HG03159 (cell line): ENCODE results near the gene GPR160.

Experiments used
- ATAC-seq: cut with Tn5 transposase; IDR thresholded peaks from one replicate; pipeline ENCODE4 v1.9.1; 2021; ENCODE audit warnings: mild to moderate bottlenecking, moderate library complexity; ENCODE audit not compliant: unreplicated experiment

GPR160 gene

DNA sequence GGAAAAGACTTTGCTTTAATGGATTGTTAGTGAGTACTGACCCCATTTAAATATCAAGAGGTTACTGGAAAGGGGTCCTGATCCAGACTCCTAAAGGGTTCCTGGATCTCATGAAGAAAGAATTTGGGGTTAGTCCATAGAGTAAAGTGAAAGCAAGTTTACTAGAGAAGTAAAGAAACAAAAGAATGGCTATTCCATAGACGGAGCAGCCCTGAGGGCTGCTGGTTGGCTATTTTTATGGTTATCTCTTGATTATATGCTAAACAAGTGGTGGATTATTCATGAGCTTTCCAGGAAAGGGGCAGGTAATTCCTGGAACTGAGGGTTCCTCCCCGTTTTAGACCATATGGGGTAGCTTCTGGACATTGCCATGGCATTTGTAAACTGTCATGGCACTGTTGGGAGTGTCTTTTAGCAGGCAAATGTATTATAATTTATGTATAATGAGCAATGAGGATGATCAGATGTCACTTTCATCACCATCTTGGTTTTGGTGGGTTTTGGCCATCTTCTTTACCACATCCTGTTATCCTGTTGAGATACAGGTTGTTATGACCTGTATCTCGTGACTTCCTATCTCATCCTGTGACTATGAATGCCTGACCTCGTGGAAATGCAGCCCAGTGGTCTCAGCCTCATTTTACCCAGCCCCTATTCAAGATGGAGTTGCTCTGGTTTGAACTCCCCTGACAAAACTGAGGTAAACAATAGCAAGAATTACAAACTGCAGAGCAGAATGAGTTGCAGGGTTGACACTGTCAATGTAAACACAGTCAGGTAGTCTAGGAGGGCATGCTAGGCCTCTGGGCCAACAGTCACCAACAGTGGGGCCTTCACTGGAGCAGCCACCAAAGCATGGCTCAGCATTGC, 10.3 kb upstream of the GPR160 start:
- ATAC-seq = no peak

DNA sequence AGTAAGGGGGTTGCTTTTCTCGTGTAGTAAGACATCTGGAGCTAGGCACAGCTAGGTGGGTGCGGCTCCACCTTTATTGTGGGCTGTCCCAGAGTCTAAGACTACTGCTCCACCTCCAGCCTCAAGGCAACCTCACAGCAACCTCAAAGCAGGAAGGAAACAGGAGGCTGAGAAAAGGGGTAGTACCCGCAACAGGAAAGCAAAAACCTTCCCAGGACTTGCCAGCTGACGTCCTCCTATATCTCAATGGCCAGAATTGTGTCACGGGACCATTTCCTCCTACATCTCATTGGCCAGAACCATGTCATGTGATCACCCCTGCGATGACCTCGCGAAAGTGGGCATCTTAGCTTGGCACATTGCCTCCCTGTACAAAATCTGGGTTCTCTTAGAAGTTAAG, 4.3 kb upstream of the GPR160 start:
- ATAC-seq = no peak

DNA sequence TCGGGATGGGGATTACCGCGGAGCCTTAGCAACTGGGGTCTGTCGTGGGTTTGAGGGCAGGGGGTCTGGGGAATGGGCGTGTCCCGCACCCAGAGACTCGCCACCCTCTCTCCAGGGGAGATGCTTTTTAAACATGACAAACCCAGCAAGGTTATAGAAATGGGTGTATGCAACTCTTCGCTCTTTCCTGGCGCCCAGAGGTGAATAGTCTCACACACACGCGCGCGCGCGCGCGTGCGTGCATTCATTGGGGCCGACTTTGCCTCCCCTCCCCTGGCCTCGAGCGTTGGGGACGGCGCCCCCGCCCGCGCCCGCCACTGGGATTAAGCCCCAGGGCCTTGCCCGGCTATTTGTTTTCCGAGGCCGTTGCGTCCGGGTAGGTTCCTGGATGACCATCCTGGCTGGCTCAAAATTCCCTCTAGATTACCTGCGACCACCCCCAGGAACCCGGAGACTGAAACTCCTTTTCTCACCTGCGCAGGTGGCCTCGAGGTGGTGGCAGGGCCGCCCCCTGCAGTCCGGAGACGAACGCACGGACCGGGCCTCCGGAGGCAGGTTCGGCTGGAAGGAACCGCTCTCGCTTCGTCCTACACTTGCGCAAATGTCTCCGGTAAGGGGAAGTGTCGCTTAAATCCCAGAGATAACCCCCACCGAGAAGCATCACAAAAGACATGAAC, 777 bp downstream of the GPR160 start:
- peak; percentile 30 for ATAC-seq

DNA sequence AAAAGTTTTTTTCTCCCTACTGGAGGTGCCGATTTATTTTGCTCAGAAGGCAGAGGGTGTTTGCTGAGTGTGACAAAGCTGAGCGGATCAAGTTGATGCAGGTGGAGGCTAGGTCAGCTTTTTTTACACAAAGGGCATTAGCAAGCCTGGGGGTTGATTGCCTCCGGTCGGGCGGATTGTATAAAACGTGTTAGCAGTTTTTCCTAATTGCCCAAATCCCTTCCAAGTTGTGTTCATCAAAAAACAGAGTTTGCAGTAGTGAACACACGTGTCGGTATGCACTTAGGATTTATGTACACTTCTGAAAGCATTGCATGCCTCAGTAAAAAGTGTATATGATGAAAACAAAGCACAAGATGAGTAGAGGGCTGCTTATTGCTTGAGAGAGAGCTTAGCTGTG, 2.6 kb downstream of the GPR160 start:
- ATAC-seq = no peak

DNA sequence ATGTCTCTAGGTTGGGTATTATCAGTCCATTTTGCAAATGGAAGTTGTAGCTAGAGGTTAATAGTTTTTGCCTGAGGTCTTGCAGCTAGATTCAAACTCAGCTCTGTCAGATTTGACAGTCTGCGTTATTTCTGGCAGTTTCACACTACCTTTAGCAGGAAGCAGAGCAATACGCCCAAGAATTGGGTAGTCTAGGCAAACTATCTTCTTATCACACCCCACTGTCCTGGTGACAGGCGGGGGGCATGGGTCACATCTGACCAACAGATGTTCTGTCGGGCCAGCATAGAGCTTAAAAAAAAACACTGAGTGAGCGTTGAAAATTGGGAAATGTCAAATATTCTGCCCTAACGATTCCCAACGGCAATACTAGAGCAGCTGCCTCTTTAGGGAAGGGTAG, 5.7 kb downstream of the GPR160 start:
- ATAC-seq = no peak

DNA sequence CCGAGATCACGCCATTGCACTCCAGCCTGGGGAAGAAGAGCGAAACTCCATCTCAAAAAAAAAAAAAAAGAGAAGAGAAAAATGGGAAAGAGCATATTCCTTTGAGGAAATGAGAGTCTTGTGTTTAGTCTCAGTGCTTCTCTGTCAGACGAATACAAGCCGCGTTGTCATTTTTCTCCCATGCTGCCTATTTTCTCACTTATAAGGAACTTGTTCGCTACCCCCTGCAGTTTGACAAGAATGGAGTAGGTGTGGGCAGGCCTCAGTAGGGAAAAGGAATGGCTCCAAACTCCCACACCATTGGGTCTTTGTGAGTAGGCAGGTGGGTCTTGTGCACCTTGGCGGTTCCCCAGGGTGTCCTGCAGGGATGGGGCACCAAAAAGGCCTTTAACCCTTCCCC, 6.5 kb downstream of the GPR160 start:
- no peak for ATAC-seq

DNA sequence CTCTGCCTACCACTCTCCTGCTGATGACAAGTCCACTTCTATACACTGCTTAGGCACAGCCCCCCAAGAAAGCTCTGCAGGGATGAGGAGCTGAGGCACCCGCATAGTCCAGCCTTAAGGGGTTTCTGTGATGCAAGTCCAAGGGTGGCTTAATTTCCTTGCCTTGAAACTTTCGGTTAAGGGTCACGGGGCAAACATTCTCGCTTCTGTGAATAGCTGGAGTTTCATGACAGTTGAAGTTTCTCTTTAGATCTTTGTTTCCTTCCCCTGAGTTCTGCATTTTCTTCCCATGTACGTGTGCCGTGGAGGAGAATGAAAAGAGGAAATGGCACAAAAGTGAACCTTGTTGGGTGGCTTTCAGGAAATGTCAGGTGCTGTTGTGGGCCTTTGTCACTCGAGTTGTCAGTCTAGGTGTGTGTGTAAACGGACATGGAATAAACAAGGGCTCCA, 7.0 kb downstream of the GPR160 start:
- ATAC-seq = peak; percentile 73

DNA sequence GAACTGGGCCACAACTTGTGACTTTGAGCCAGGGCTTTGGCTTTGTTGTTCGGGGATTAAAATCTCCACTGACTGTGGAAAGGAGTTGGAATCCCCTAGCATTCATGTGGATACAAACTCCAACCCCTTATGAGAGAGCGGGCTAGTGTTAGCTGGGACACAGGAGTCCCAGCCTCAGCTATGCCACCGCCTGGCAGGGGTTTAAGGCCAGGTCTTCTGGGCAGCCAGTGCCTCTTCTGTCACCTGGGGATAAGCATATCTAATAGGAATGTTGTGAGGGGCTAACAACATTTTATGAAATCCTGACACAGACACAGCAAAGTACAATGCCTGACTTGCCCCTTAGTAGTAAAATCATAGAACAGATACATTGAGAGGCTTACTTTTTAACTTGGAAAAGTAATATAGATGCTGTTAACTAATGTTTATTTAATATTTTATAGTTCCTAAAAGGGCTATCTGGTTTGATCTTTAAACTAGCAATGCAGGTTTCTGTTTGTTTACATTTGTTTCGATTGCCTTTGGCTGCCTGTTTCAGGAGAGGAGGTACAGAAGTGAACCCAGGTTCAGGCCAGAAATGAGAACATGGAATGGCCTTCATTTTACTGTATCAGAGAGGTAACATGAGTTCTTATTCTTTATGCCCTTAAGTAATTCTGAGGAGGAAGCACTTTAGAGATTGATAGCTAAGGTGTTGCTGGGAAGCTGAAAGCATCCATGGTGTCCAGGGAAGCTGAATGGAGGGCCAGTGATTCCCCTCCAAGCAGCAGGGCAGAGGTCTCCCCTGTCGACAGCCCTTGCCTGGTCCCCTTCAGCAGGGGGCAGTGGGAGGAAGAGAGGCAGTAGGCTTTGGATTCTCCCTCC, 8.7 kb downstream of the GPR160 start:
- ATAC-seq = no peak

DNA sequence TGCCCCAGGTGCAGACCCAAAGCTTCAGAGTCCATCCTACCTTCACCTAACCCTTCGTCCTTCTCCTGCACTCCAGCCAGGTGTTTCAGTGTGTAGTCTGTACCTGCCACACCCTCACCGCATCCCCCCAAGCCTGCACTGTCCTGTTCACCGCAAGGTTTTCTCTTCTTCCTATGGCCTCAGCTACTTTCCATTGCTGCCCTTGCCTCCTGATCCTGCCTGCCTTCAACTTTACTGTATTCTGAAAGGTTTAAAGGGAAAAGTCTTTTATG, 9.3 kb downstream of the GPR160 start:
- ATAC-seq = no peak

DNA sequence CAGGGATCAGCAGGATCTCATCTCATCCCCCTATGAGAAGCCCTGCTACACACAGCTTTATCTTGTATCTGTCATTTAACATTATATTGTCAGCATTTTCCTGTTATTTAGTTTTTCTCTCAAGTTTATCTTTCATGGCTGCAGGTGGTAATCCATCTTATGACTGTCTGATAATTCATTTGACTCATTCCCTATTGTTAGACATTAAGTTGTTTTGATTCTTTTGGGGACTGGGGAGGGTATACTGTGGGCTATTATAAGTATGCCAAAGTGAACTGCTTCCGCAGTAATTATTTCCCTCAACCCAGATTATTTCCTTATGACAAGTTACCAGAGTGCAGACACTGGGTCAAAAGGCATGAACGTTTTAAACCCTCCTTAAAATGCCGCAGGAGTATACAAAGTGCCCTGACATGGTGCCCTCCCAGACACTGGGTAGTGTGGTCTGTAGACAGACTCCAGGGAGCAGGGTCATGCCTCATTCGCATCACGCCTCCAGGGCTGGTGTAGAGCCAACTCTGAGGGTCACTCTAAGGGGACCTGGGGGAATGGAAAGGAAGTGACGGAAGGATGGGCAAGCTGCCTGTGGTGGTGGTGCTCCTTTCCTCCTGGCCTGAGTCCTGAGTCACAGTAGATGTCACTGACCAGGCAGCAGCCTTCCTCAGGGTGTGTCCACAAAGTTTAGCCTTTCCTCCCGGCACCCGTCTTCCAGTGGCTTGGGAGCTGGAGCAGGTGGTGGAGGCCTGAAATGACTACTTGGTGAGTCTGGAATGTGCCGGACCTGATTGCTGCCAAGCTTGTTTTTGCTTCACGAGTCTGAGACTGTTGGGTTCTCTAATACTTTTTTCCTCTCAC, 11.6 kb downstream of the GPR160 start:
- ATAC-seq = no peak

DNA sequence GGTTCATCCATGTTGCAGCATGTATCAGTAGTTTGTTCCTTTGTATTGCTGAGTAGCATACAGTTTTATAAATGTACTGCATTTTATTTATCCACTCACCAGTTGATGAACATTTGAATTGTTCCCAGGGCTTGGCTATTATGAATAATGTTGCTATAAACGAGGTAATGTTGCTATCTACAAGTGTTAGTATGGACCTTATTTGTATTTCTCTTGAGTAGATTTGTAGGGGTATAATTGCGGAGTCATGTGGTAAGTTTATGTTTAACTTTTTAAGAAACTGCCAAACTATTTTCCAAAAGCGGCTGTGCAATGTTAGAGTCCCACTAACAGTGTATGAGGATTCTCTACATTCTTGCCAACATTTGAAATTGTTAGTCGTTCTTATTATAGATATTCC, 13.0 kb downstream of the GPR160 start:
- no peak for ATAC-seq

DNA sequence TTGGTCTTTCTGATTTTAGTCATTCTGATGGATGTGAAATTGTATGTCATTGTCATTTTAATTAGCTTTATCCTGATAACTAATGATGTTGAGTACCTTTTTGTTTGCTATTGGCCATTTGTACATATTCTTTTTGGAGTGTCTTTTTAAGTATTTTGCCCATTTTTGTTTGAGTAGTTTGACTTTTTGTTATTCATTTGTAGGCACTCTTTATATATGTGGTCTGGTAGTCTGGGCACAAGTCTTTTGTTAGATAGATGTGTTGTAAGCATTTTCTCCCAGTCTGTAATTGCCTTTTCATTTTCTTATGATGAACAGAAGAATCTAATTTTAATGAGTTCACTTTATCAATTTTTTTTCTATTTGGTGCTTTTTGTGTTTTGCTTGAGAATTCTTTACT, 14.6 kb downstream of the GPR160 start:
- no peak for ATAC-seq

DNA sequence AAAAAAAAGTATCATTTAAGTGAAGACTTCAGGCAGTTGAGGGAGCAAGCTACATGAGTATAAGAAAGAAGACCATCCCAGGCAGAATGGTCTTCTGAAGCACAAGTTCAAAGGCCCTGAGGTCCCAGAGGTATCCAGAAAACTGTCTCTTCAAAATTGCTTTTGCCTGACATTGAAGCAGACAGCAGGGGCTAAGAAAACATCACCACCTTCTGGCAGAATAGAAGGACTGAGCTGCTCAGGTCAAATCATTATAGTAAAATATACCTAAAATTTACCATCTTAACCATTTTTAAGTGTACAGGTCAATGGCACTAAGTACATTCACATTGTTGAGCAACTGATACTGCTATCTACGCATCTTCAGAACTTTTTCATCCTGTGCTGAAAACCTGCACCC, 16.4 kb downstream of the GPR160 start:
- no peak for ATAC-seq

DNA sequence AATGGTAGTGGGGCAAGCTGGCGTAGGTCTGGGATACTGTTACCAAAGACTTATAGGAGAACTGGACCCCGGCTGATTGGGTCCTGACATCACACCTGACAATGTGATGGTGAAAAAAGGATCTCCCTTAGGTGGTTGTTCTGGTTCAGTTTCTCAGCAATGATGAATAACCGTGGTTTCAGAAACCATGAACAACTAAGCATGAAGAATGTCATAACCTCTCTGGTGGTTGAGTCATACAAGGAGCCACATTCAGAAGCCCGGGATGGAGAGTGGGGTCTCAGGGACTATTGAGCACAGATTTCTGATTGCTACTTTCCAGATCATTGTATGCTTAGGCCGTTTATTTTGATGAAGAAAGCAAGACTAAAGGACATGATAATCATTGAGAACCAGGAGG, 17.4 kb downstream of the GPR160 start:
- peak; percentile 67 for ATAC-seq

DNA sequence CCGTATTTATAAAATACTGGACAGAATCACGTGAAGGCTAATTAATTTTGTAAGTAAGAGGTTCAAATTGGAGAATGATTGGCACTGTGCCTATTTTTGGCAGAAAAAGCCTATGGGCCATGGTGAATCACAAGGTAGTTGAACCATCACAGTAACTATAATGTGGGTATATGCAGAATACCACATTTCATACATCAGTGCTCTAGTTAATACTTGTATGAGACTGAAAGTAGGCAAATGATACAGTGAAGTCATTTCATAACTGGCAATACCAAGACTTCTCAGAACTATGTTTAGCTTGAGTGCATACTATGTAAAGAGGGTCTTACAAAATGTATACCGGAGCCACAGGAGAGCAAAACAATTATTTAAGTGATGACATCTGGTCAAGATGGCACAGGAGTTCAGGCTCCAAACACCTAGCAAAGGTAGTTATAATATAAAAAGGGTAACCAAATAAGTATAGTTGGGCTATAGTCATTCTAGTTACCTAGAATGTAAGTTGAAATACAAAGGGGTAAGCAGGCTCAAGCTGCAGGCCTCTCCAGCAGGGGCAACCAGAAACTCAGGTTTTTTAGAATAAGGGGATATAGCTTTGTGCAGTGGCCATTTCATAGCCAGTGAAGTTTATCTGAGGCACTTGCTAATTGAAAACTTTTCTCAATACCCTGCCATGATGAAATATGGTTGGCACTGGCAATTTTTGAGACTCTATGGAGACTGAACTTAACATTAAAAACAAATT, 19.1 kb downstream of the GPR160 start:
- peak; percentile 90 for ATAC-seq

DNA sequence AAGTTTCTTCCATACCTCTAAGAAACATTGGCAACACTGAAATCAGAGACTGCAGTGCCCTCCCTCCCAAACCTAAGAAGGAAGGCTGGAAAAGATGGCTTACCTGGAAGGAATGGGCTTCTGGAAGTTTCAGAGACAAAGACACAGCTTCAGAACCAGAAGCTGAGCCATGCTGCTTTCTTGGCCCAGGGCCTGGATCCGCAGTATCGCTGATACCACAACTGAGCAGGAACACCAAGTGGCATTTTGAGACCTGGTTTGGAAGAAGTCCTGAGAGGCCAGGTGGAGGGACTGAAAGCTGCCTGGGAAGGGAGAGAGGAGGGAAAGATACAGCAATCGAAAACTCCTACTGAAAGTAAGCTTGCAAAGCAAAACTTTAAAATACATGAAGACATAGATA, 19.8 kb downstream of the GPR160 start:
- ATAC-seq = no peak

DNA sequence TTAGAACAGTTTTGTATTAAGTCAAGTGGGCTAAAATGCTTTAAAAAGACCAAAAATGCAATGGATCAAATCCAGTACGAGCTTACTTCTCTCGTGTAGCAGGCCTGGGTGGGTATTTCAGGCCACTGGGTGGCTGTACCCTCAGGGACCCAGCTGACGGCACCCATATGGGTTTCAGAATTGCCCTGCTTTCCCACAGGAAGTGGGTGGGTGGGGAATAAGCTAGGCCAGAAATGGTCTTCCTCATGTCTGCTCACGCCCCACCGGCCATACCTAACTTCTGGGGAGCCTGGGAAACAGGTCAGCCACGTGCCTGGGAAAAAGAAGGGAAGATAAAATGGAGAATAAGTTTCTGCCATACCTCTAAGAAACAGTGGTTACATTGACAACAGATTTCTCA, 20.3 kb downstream of the GPR160 start:
- no peak for ATAC-seq

DNA sequence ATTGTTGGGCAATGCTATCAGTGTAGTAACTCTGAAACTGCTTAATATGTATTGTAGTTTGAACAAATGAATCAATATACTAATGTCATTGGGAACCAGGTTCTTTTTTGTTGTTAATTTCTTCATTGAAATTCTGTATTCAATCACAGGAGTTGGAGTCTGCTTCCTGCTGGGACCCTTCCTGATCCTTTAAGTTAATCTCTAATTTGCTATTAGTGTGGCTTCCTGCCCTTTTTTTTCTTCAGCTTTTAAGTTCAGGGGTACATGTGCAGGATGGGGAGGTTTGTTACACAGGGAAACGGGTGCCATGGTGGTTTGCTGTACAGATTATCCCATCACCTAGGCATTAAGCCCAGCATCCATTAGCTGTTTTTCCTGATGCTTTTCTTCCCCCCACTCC, 21.7 kb downstream of the GPR160 start:
- ATAC-seq = no peak

DNA sequence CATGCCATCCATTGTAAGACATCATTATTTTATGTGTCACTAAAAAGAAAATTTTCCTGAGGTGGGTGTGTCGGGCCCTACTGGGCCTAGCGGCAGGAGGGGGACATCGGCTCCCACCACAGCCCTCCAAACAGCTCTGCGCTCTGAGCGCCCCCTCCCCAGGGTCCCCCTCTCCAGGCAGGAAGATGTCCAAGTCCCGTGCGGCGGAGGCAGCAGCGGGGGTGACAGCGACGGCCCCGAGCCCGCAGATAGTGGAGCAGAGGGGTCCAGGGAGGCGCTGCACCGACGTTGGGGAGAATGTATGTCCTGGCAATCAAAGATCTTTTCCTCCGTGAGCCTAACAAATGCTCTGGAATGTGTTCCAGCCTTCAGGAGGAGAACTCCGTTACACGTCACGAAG, 24.3 kb downstream of the GPR160 start:
- no peak for ATAC-seq

DNA sequence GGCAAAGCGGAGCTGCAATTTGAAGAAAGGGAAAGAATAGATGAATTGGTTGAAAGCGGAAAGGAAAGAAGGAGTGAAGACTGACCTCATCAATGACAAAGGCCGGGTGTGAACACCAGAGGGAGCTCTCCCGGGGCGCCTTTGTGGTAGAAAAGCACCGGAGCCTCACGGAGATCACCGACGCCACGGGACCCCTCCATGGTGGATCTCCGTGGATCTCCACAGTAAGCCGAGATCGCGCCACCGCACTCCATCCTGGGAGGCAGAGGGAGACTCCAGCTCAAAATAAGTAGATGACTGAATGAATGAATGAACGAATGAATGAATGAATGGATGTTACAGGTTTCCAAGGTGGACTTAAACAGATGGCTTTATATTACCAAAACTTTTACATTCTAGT, 25.0 kb downstream of the GPR160 start:
- no peak for ATAC-seq
